ENCODE data around the gene TBC1D5.
"Not testable (repeated sequence)": the region's sequence is repeated elsewhere in the genome, so short reads cannot be mapped to it uniquely, and the experiment has no call there.

Gene TBC1D5

DNA sequence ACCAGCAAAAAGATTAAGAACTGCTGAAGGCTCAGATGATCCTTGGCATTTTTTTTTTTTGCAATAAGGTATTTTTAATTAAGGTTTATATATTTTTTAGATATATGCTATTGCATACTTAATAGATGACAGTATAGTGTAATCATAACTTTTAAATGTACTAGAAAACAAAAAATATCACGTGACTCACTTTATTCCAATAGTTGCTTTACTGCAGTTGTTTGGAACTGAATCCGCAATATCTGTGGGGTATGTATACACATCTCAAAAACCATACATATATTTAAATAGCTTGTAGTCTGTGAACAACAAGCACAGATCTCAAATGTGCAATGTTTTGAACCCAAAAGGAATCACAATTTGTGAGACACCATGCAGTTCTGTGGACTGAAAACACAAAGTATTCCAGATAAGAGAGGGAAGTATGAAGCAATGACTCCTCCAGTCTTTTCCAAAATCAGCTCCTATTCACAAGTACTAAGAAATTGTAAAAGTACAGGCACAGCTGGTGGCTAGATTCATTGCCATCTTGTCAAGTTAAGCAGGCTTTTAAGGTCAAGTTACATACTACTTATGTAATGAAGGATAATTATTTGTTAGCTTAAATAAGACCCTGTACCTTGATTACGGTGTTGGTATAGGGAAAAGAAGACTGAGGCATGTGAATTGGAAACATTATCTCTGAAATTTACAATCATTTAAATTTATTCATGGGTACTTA is 331.1 kb downstream of the TBC1D5 start:
- no peak for DNase-seq (ENCODE audit: low read depth, low spot score)

GRCh38 chr3:17407576-17407975 is 334.9 kb downstream of the TBC1D5 start:
- DNase-seq (ENCODE audit: low read depth, low spot score): no peak

DNA sequence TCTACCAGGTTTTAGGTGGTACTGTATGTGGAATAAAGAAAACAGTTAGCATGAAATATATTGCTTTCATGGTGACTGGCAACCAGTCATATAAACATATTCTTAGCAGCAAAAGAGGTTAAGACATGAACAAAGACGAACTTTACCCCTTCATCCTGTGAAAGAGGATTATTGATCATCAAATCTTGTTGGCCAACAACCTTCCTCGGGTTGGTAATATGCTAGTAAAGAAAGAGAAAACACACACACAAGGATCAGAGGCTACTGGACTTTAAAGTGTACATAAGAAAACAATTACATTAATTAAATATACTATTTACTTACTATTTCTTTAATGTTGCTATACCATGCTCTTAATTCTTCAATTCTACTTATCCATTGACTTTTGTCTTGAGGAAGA is 337.9 kb downstream of the TBC1D5 start:
- no peak for DNase-seq (ENCODE audit: low read depth, low spot score)

DNA sequence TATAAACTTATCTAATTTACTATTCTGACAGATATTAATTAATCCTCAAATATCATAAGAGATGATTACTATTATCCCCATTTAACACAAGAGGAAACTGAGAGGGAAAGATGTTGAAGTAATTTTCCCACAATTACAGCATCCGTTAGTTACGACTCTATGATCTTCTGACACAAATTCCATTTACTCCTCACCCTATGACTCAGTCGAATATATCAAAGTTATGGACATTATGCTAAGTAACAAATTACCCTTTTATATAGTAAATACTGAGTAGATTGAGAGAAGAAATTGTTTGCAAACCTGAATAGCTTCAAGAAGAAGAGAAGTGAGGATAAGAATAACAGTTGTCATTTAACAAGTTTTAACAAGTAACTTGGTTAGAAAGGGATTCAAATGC is 340.0 kb downstream of the TBC1D5 start:
- no peak for DNase-seq (ENCODE audit: low read depth, low spot score)

- DNase-seq (ENCODE audit: low read depth, low spot score): no peak
Observed at GRCh38 chr3:17401912-17402311, 340.5 kb downstream of the TBC1D5 start.

DNA sequence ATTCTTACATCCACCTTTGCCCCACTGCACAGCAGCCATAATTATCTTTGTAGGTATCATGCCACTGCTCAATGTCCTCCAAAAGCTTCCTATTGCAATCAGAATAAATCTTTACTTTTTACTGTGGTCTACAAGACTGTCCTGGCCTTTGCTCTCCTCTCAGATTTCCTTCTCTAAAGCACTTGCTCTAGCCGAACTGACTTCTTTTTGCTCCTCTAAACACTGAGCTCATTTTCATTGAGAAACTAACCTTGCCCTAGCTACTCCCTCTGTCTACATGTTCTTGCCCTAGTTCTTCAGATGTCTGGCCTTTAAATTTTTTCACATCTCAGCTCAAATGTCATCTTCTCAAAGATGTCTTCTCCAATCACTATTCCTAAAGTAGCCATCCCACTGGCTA is 342.8 kb downstream of the TBC1D5 start:
- no peak for DNase-seq (ENCODE audit: low read depth, low spot score)

DNA sequence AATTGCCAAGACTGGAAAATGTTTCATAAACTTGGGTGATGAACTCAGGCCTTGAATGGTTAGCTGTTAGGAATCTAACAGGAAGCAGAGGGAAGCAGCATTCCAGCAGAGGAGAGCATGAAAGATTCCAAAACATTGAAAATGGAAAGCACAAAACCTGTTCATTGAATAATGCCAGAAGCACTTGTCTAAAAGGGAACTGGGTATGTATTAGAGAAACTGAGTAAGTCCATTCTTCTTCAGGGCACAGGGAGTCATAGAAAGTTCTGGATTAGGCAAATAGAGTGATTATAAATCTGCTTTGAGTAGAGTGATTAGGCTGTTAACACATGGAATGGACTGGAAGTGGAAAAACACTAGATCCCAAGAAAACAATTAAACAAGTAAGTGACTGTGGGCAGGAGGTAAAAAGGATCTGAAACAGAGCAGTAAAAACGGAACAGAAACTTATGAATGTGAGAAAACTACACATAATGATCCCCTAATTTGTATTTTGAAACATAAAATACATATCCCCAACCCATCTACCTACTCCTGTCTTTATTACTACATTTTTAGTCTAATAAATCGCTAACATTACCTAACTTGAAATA is 343.4 kb downstream of the TBC1D5 start:
- no peak for DNase-seq (ENCODE audit: low read depth, low spot score)

DNA sequence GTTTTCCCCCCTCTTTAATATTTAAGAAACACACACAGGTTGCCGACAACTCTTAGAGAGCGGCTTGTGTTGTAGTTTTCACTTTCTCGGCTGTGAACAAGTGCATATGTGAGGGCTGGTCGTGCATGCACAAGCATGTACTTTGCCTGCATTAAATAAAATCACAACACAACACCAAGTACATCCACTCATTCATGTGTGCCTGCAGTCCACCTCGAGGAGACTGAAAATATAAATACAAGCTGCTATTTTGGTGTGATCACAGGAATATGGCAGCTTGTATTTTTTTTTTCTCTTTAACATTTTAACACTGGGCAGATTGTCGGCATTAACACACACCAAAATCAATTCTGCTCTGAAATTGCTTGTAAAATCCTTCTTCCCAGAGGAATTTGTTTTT is 346.4 kb downstream of the TBC1D5 start:
- DNase-seq (ENCODE audit: low read depth, low spot score): no peak

DNA sequence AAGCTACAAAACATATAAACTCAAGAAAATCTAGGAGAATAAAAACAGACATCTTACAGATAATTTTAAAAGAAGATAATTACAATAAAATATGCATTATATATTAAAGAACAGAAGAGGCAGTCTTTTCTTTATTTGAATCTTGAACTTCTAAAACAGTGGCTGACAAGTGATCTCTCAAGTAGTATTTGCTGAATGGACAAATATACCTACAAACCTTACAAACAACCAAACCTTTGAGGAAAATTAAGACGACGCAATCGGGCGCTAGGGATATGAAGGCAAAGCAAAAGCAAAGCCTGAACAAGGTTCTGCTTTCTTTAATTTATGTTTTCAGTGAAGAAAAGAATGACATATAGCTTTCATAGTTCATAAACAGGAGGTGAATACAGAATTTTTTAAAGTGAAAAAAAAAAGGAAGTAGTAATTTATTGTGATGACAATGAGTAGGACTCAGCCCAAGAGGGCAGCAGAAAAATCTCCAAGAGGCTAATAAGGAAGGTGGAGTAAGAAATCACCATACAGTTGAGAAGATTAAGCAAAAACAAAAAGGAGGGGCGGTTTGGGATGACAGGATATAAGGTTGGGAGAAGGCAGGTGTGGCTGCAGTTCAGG is 347.8 kb downstream of the TBC1D5 start:
- DNase-seq (ENCODE audit: low read depth, low spot score): no peak

- DNase-seq (ENCODE audit: low read depth, low spot score): not testable (repeated sequence)
Observed at GRCh38 chr3:17392516-17392915, 349.9 kb downstream of the TBC1D5 start.

DNA sequence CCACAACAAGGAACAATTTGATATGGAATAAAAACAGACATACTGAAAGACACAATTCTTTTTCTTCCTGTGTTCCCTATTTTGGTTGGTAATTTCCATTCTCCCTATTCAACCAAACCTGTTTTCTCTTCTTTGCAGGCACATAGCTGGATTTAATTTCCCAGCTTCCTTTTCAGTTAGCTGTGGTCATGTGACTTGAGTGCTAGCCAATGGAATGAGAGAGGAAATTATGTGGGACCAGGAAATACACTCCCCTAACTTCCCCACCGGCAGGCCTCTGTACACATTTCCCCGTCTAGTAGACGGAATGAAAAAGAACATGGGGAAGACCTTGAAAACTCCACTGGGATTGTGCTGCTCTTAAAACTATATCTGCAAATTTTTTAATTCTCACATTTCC is 351.6 kb downstream of the TBC1D5 start:
- no peak for DNase-seq (ENCODE audit: low read depth, low spot score)

GRCh38 chr3:17387108-17387507 is 355.3 kb downstream of the TBC1D5 start:
- no peak for DNase-seq (ENCODE audit: low read depth, low spot score)

DNA sequence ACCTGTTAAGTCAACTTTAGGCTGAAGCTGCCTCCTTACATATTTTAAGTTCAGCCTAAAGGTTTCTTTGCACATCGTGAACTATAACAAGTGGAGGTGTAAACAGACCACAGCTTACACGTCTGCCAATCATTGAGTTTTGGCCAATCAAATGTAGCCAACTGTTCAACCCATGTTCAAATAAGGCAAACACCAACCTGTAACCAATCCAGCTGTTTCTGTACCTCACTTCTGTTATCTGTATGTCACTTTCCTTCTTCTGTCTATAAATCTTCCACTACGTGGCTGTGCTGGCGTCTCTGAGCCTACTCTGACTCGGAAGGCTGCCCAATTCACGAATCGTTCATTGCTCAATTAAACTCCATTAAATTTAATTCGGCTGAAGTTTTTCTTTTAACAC is 356.0 kb downstream of the TBC1D5 start:
- no peak for DNase-seq (ENCODE audit: low read depth, low spot score)

DNA sequence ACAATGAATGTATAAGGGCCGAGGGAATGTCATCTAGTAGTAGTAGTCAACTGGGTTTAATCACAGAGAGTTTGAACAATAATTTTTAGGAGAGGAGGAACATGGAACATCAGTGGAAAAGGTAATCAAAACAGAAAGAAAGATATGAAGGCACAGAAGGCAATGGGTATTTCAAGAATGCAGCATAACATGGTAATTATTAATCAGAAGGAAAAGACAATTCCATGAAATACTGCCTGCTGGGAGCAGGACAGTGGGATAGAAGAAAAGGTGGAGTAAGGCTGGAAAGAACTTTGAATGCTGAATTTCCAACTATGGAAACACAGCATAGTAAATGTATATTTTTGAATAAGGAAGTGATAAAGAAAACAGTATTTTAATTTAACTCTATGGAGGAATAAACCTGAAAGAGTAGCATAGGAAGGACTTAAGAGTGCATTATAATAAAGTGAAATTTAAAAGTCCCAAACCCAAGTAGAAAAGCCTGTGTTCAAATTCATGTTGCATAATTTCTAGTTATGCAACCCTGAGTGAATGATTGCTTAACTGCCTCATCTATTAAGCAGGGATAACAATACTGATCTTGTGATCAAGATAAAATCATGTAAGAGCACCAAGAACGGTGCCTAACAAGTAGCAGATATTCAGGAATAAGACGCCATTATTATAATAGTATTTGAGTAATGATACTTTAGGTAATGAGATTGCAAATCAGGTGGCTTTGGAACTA is 357.7 kb downstream of the TBC1D5 start:
- no peak for DNase-seq (ENCODE audit: low read depth, low spot score)

DNA sequence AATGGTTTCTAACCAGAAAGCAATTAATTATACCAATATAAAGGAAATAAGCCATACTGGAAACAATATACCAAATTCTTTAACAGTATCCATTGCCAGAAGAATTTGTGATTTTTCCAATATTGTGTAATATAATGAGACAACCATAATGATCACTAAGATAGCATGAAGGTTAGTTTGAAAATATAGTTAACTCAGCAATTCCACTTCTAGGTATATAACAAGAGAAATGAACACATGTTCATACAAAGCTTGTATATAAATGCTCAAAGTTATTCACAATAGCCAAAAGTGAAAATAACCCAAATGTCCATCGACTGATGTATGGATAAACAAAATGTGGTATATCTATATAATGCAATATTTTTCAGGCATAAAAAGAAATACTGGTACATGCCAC is 369.1 kb downstream of the TBC1D5 start:
- no peak for DNase-seq (ENCODE audit: low read depth, low spot score)

- no peak for DNase-seq (ENCODE audit: low read depth, low spot score)
Observed at GRCh38 chr3:17372362-17373210, 369.8 kb downstream of the TBC1D5 start.

DNA sequence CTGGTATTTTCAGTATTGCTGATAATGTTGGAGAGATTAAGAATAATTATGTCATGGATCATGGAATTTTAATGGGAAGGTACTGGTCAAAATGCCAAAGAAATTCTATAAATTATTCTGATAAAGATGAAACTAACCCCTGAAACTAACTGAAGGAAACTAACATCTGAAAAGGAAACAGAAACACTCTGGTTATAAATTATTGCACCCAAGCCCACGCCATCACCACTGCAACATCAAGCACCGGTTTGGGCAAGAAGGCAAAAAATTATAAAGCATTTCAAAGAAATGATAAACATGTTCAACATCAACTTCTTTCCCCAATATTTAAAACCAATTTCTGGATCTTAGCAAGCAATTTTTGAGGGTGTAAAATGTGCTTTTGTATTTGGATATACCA is 372.5 kb downstream of the TBC1D5 start:
- no peak for DNase-seq (ENCODE audit: low read depth, low spot score)

DNA sequence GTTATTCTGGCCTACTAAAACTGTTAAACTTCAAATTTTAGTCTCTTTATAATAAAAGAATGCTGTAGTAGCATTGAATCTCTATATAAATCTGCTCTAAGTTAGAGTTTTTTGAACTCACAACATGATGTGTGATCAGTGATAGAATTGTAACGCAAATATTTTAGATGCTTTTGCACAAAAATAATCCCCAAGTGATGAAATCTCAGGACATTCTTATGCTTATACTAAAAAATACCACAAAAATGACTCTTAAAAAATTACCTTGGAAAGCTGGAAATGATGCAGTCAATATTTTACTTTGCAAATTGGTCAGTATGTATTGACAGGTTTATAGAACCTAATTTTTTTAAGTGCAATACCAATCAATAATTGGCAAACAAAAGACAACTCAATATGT is 375.3 kb downstream of the TBC1D5 start:
- DNase-seq (ENCODE audit: low read depth, low spot score): no peak

DNA sequence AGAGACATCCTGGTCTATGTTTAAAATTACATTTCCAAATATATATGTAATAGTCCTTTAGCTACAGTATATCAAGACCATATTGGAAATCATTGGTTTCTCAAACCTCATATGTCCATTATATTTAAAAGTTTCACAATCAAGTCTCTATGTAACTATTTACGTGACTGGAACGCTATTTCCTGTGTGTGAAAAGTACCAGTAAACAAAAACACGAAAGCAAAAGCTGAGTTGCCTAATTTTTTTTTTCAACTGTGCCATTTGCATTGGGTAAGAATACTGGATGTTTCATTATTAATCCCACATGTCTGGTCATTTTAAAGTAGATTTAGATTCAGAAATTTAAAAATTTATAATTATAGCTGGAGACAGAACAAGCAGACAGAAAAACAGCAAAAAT is 381.4 kb downstream of the TBC1D5 start:
- DNase-seq (ENCODE audit: low read depth, low spot score): no peak

- no peak for DNase-seq (ENCODE audit: low read depth, low spot score)
Observed at GRCh38 chr3:17359911-17360310, 382.5 kb downstream of the TBC1D5 start.

- DNase-seq (ENCODE audit: low read depth, low spot score): no peak
Observed at GRCh38 chr3:17357035-17357710, 385.3 kb downstream of the TBC1D5 start.

Data from activated CD4-positive, CD25-positive, alpha-beta regulatory T cell treated with anti-CD3 and anti-CD28 coated beads, Interleukin-2, amount 50 U/mL, for 16 hours (primary cell).